HepG2 (cell line): ENCODE measurements around the gene VEGFB. TPM values are rescaled to one million over a fixed set of nuclear protein-coding genes. Genes with fewer than 3 reads are reported as not detected.
A peak's percentile ranks its signal among the peaks of the same experiment; 100 is the strongest.

Source experiments
- ATAD3A ChIP-seq: sonication (generic); formaldehyde crosslinking; IDR thresholded peaks from 2 replicates; pipeline ENCODE4 v1.4.0; 2020; ENCODE audit warnings: missing genetic modification reagents
- GATAD2A ChIP-seq: IDR thresholded peaks from 2 replicates; pipeline ENCODE4 v1.6.1; 2016
- GFI1 ChIP-seq: sonication (generic); formaldehyde crosslinking; IDR thresholded peaks from 2 replicates; pipeline ENCODE4 v1.5.0; 2020; ENCODE audit warnings: missing genetic modification reagents, mild to moderate bottlenecking, borderline replicate concordance
- HNRNPLL ChIP-seq: fragments of 200-400 bp; formaldehyde crosslinking; IDR thresholded peaks from 2 replicates; pipeline ENCODE4 v1.6.1; 2017; ENCODE audit warnings: mild to moderate bottlenecking, low read depth, low read length; ENCODE audit not compliant: poor library complexity, severe bottlenecking
- MYNN ChIP-seq: sonication (generic); formaldehyde crosslinking; IDR thresholded peaks from 2 replicates; pipeline ENCODE4 v1.4.0; 2020; ENCODE audit warnings: mild to moderate bottlenecking, low read depth, missing genetic modification reagents
- NAIF1 ChIP-seq: sonication (generic); formaldehyde crosslinking; IDR thresholded peaks from 2 replicates; pipeline ENCODE4 v1.5.0; 2020; ENCODE audit warnings: mild to moderate bottlenecking, missing genetic modification reagents, borderline replicate concordance
- NR0B2 ChIP-seq: sonication (generic); formaldehyde crosslinking; IDR thresholded peaks from 2 replicates; pipeline ENCODE4 v1.4.0; 2020; ENCODE audit warnings: mild to moderate bottlenecking, missing genetic modification reagents
- NR2F2 ChIP-seq: IDR thresholded peaks from 2 replicates; pipeline ENCODE4 v1.6.1; 2012; ENCODE audit warnings: low read depth, inconsistent platforms, borderline replicate concordance
- PLSCR1 ChIP-seq: sonication (generic); formaldehyde crosslinking; IDR thresholded peaks from 2 replicates; pipeline ENCODE4 v1.5.0; 2020; ENCODE audit warnings: missing genetic modification reagents, mild to moderate bottlenecking, borderline replicate concordance
- RAD21 ChIP-seq: fragments of 450-650 bp; formaldehyde crosslinking; IDR thresholded peaks from 2 replicates; pipeline ENCODE4 v1.5.0; 2020; ENCODE audit warnings: mild to moderate bottlenecking
- RBM39 ChIP-seq: fragments of 200-400 bp; formaldehyde crosslinking; IDR thresholded peaks from one replicate; pipeline ENCODE4 v1.6.1; 2018; ENCODE audit warnings: antibody characterized with exemption, mild to moderate bottlenecking, low read depth, low read length; ENCODE audit not compliant: poor library complexity, severe bottlenecking
- SKI ChIP-seq: fragments of 450-650 bp; IDR thresholded peaks from one replicate; pipeline ENCODE4 v1.6.1; 2018; ENCODE audit warnings: mild to moderate bottlenecking; ENCODE audit not compliant: partially characterized antibody
- SP1 ChIP-seq, 2 experiments: fragments of 450-650 bp in 1 of 2; sonication (generic) in 1 of 2; formaldehyde crosslinking in 1 of 2; IDR thresholded peaks; 2 replicates each; pipeline versions ENCODE4 v1.4.0 to v1.6.1; 2016 to 2020; ENCODE audit warnings: missing genetic modification reagents in 1 of 2
- SP5 ChIP-seq: IDR thresholded peaks from 2 replicates; pipeline ENCODE4 v1.6.1; 2016; ENCODE audit warnings: low read depth, borderline replicate concordance
- XRCC5 ChIP-seq: fragments of 200-400 bp; formaldehyde crosslinking; optimal IDR thresholded peaks from 2 replicates; pipeline ENCODE3; 2017; ENCODE audit warnings: mild to moderate bottlenecking, low read length
- ZNF224 ChIP-seq: sonication (generic); formaldehyde crosslinking; IDR thresholded peaks from 2 replicates; pipeline ENCODE4 v1.5.0; 2020; ENCODE audit warnings: mild to moderate bottlenecking, missing genetic modification reagents
- ZNF251 ChIP-seq: sonication (generic); formaldehyde crosslinking; IDR thresholded peaks from 2 replicates; pipeline ENCODE4 v1.9.0; 2021; ENCODE audit warnings: mild to moderate bottlenecking, missing genetic modification reagents
- ZNF468 ChIP-seq: sonication (generic); formaldehyde crosslinking; IDR thresholded peaks from 2 replicates; pipeline ENCODE4 v1.8.0; 2022; ENCODE audit warnings: mild to moderate bottlenecking, moderate library complexity, missing genetic modification reagents
- ZNF577 ChIP-seq: sonication (generic); formaldehyde crosslinking; IDR thresholded peaks from 2 replicates; pipeline ENCODE4 v1.4.0; 2020; ENCODE audit warnings: mild to moderate bottlenecking, low read depth, missing genetic modification reagents, borderline replicate concordance
- ZNF773 ChIP-seq: sonication (generic); formaldehyde crosslinking; IDR thresholded peaks from 2 replicates; pipeline ENCODE4 v1.4.0; 2020; ENCODE audit warnings: missing genetic modification reagents, borderline replicate concordance
- ZSCAN5A ChIP-seq: sonication (generic); formaldehyde crosslinking; IDR thresholded peaks from 2 replicates; pipeline ENCODE4 v1.8.0; 2022; ENCODE audit warnings: mild to moderate bottlenecking, missing genetic modification reagents, borderline replicate concordance
- polyA plus RNA-seq, 8 experiments: library from polyadenylated mRNA; depleted of rRNA in 3 of 8; stranded (reverse) in 7 of 8; unstranded in 1 of 8; fragments of >200 nt; fragmentation: Illumina TruSeq in 4 of 8; extraction: Trizol in 4 of 8; gene quantifications; 2 replicates each; pipeline versions ENCODE4 v1.2.1 to v1.2.3, GENCODE V29; 2011 to 2016; ENCODE audit warnings: low read depth in 4 of 8, missing spikeins in 1 of 8, mixed read lengths in 1 of 8; ENCODE audit not compliant: insufficient read depth in 1 of 8
- total RNA-seq, 5 experiments: library from RNA; depleted of rRNA; stranded (reverse); fragments of >200 nt; fragmentation: Illumina TruSeq; extraction: Trizol; gene quantifications; 2 replicates each; pipeline ENCODE4 v1.2.3, GENCODE V29; 2016; ENCODE audit warnings: low read depth in 1 of 5
- TF ChIP-seq, protein P1 (sequence below): sonication (generic); formaldehyde crosslinking; IDR thresholded peaks from 2 replicates; pipeline ENCODE4 v1.4.0; 2020; ENCODE audit warnings: mild to moderate bottlenecking, missing genetic modification reagents
- TF ChIP-seq, protein P2 (sequence below): sonication (generic); formaldehyde crosslinking; IDR thresholded peaks from 2 replicates; pipeline ENCODE4 v1.8.1; 2023; ENCODE audit warnings: mild to moderate bottlenecking, missing genetic modification reagents

VEGFB gene
- total and polyA plus RNA-seq, 2 of the 13 experiments (the other 11 are each of a cell fraction or from before 2014, with no cell fraction given): 9.0 to 11.3 TPM

DNA sequence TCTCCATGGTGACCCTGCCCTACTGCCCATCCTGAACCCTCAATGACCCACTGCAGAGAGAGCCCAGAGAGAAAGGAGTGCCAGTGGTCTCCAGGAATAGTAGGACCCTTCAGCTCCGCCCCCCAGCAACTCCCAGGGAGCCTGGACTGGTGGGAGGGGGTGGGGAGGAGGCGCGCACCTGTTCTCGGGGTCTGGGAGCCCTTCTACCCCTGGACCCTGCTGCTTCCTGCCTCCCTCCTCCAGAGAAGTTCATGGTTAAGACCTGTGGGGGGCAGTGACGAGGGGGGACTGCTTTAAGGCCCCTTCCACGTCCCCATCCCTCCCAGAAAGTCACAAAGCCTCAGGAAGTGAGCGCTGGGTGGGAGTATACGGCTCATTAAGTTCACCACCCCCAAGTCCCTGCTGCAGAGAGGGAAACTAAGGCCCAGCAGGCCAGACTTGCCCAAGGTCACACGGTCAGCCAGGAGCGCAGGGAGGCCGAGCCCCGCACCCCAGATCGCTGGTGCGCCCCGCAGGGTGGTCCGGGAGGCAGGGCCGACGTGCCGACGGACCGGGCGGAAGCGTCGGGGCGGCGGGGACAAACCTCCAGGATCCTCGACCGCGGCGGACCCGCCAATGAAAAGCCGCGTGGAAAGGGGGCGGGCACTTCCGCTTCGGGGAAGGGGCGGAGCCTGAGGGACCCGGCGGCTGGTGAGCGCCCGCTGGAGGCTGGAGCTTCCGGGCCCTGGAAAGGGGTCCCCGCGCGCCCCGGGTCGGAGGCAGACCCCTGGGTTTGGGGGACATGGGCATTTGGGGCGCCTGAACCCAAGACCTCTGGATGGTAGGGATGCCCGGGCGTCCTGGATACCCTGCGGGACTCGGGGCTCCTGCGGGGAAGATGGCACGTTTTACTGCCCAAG lies 8.5 kb upstream of the VEGFB start, which contains the start of the genes NUDT22 and TRPT1 (continued):
- no peak for TF ChIP-seq RBM39
- TF ChIP-seq ZNF773 (CRISPR knock-in tag): peak; percentile 18; the same call in 1 of the 2 replicates
- TF ChIP-seq GFI1 (CRISPR knock-in tag): 0 out of 2 replicates have a peak, but pooled peaks have one; percentile 38
- no peak for TF ChIP-seq RAD21 (CRISPR knock-in tag)
- TF ChIP-seq ZNF468 (CRISPR knock-in tag): no peak
- peak; percentile 8 for TF ChIP-seq GATAD2A (CRISPR knock-in tag)
- TF ChIP-seq, protein P1, sequence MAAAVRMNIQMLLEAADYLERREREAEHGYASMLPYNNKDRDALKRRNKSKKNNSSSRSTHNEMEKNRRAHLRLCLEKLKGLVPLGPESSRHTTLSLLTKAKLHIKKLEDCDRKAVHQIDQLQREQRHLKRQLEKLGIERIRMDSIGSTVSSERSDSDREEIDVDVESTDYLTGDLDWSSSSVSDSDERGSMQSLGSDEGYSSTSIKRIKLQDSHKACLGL (CRISPR knock-in tag): no peak; the same call in 1 of the 2 replicates
- TF ChIP-seq ATAD3A (CRISPR knock-in tag): no peak
- TF ChIP-seq NR0B2 (CRISPR knock-in tag): peak; percentile 81; the same call in 1 of the 2 replicates
- TF ChIP-seq SP5 (CRISPR knock-in tag): no peak
- peak; percentile 67 for TF ChIP-seq HNRNPLL
- TF ChIP-seq SP1 (IDR thresholded peaks at IDR 0.05): no peak
- peak; percentile 86 for TF ChIP-seq SP1 (CRISPR knock-in tag; IDR thresholded peaks at IDR 0.05)
- no peak for TF ChIP-seq ZNF251 (CRISPR knock-in tag)
- TF ChIP-seq PLSCR1 (CRISPR knock-in tag): no peak
- TF ChIP-seq ZNF224: no peak
- peak; percentile 10 for TF ChIP-seq XRCC5
- no peak for TF ChIP-seq MYNN (CRISPR knock-in tag)
- no peak for TF ChIP-seq ZNF577
- no peak for TF ChIP-seq NR2F2
- TF ChIP-seq NAIF1: peak; percentile 89
- peak; percentile 19 for TF ChIP-seq SKI
- TF ChIP-seq, protein P2, sequence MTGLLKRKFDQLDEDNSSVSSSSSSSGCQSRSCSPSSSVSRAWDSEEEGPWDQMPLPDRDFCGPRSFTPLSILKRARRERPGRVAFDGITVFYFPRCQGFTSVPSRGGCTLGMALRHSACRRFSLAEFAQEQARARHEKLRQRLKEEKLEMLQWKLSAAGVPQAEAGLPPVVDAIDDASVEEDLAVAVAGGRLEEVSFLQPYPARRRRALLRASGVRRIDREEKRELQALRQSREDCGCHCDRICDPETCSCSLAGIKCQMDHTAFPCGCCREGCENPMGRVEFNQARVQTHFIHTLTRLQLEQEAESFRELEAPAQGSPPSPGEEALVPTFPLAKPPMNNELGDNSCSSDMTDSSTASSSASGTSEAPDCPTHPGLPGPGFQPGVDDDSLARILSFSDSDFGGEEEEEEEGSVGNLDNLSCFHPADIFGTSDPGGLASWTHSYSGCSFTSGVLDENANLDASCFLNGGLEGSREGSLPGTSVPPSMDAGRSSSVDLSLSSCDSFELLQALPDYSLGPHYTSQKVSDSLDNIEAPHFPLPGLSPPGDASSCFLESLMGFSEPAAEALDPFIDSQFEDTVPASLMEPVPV (CRISPR knock-in tag): peak; percentile 85; the same call in 1 of the 2 replicates
- no peak for TF ChIP-seq ZSCAN5A (CRISPR knock-in tag)
